ENCODE measurements around the gene GRIK2.
A peak's percentile ranks its signal among the peaks of the same experiment; 100 is the strongest.

The GRIK2 gene

GRCh38 chr6:101728956-101729355 is 335.4 kb downstream of the GRIK2 start:
- no peaks in the 10 kb centered on the region for H3K27me3 ChIP-seq (ENCODE audit: insufficient read depth, low read length)
- no peaks in the 10 kb centered on the region for H3K36me3 ChIP-seq (ENCODE audit: insufficient read depth, low read length)
- no peak overlapping the region for H2AFZ ChIP-seq (ENCODE audit: low read length, unreplicated experiment)
- no peak overlapping the region for H3K27ac ChIP-seq (ENCODE audit: low read depth, low read length)
- H3K4me3 ChIP-seq (ENCODE audit: low read depth, low read length): no peak overlapping the region
- no peaks in the 10 kb centered on the region for H3K79me2 ChIP-seq (ENCODE audit: control insufficient read depth, insufficient read depth, low read length, unreplicated experiment)
- peaks cover 17% of the 10 kb centered on the region for H3K4me1 ChIP-seq (ENCODE audit: control insufficient read depth, insufficient read depth, low read length, unreplicated experiment)

- Histone ChIP-seq H3K79me2 (ENCODE audit: control insufficient read depth, insufficient read depth, low read length, unreplicated experiment) (no peaks in the 10 kb centered on the region), H3K4me3 (ENCODE audit: low read depth, low read length) (peak overlapping the region; percentile 70), H2AFZ (ENCODE audit: low read length, unreplicated experiment) (peak overlapping the region; percentile 94), H3K27ac (ENCODE audit: low read depth, low read length) (peak overlapping the region; percentile 23), H3K27me3 (ENCODE audit: insufficient read depth, low read length) (no peaks in the 10 kb centered on the region), H3K4me1 (ENCODE audit: control insufficient read depth, insufficient read depth, low read length, unreplicated experiment) (peaks cover 17% of the 10 kb centered on the region), H3K36me3 (ENCODE audit: insufficient read depth, low read length) (no peaks in the 10 kb centered on the region)
Measured at GRCh38 chr6:101730954-101731353, 337.4 kb downstream of the GRIK2 start.

- Histone ChIP-seq H3K79me2 (ENCODE audit: control insufficient read depth, insufficient read depth, low read length, unreplicated experiment) (no peaks in the 10 kb centered on the region), H3K27me3 (ENCODE audit: insufficient read depth, low read length) (no peaks in the 10 kb centered on the region), H2AFZ (ENCODE audit: low read length, unreplicated experiment) (no peak overlapping the region), H3K4me1 (ENCODE audit: control insufficient read depth, insufficient read depth, low read length, unreplicated experiment) (peaks cover 17% of the 10 kb centered on the region), H3K36me3 (ENCODE audit: insufficient read depth, low read length) (no peaks in the 10 kb centered on the region), H3K4me3 (ENCODE audit: low read depth, low read length) (no peak overlapping the region), H3K27ac (ENCODE audit: low read depth, low read length) (no peak overlapping the region)
Measured at GRCh38 chr6:101733899-101734298, 340.4 kb downstream of the GRIK2 start.

GRCh38 chr6:101738481-101738880 is 345.0 kb downstream of the GRIK2 start:
- Histone ChIP-seq H3K79me2 (ENCODE audit: control insufficient read depth, insufficient read depth, low read length, unreplicated experiment) (no peaks in the 10 kb centered on the region), H3K27ac (ENCODE audit: low read depth, low read length) (no peak overlapping the region), H3K36me3 (ENCODE audit: insufficient read depth, low read length) (no peaks in the 10 kb centered on the region), H3K4me1 (ENCODE audit: control insufficient read depth, insufficient read depth, low read length, unreplicated experiment) (no peaks in the 10 kb centered on the region), H3K27me3 (ENCODE audit: insufficient read depth, low read length) (no peaks in the 10 kb centered on the region), H3K4me3 (ENCODE audit: low read depth, low read length) (no peak overlapping the region), H2AFZ (ENCODE audit: low read length, unreplicated experiment) (no peak overlapping the region)

GRCh38 chr6:101740631-101741030 is 347.1 kb downstream of the GRIK2 start:
- Histone ChIP-seq H3K27ac (ENCODE audit: low read depth, low read length) (no peak overlapping the region), H3K4me3 (ENCODE audit: low read depth, low read length) (no peak overlapping the region), H3K36me3 (ENCODE audit: insufficient read depth, low read length) (no peaks in the 10 kb centered on the region), H3K79me2 (ENCODE audit: control insufficient read depth, insufficient read depth, low read length, unreplicated experiment) (no peaks in the 10 kb centered on the region), H3K27me3 (ENCODE audit: insufficient read depth, low read length) (no peaks in the 10 kb centered on the region), H2AFZ (ENCODE audit: low read length, unreplicated experiment) (no peak overlapping the region), H3K4me1 (ENCODE audit: control insufficient read depth, insufficient read depth, low read length, unreplicated experiment) (no peaks in the 10 kb centered on the region)

- H3K4me1 ChIP-seq (ENCODE audit: control insufficient read depth, insufficient read depth, low read length, unreplicated experiment): no peaks in the 10 kb centered on the region
- H3K27me3 ChIP-seq (ENCODE audit: insufficient read depth, low read length): no peaks in the 10 kb centered on the region
- no peak overlapping the region for H2AFZ ChIP-seq (ENCODE audit: low read length, unreplicated experiment)
- no peak overlapping the region for H3K27ac ChIP-seq (ENCODE audit: low read depth, low read length)
- no peaks in the 10 kb centered on the region for H3K36me3 ChIP-seq (ENCODE audit: insufficient read depth, low read length)
- H3K4me3 ChIP-seq (ENCODE audit: low read depth, low read length): no peak overlapping the region
- H3K79me2 ChIP-seq (ENCODE audit: control insufficient read depth, insufficient read depth, low read length, unreplicated experiment): no peaks in the 10 kb centered on the region
Measured at GRCh38 chr6:101741474-101742171, 348.1 kb downstream of the GRIK2 start.

GRCh38 chr6:101747160-101747559 is 353.7 kb downstream of the GRIK2 start:
- H3K4me3 ChIP-seq (ENCODE audit: low read depth, low read length): no peak overlapping the region
- no peaks in the 10 kb centered on the region for H3K36me3 ChIP-seq (ENCODE audit: insufficient read depth, low read length)
- no peaks in the 10 kb centered on the region for H3K27me3 ChIP-seq (ENCODE audit: insufficient read depth, low read length)
- H3K79me2 ChIP-seq (ENCODE audit: control insufficient read depth, insufficient read depth, low read length, unreplicated experiment): no peaks in the 10 kb centered on the region
- no peak overlapping the region for H3K27ac ChIP-seq (ENCODE audit: low read depth, low read length)
- H2AFZ ChIP-seq (ENCODE audit: low read length, unreplicated experiment): no peak overlapping the region
- H3K4me1 ChIP-seq (ENCODE audit: control insufficient read depth, insufficient read depth, low read length, unreplicated experiment): no peaks in the 10 kb centered on the region

GRCh38 chr6:101747716-101748115 is 354.2 kb downstream of the GRIK2 start:
- Histone ChIP-seq H3K36me3 (ENCODE audit: insufficient read depth, low read length) (no peaks in the 10 kb centered on the region), H3K27ac (ENCODE audit: low read depth, low read length) (no peak overlapping the region), H3K4me1 (ENCODE audit: control insufficient read depth, insufficient read depth, low read length, unreplicated experiment) (no peaks in the 10 kb centered on the region), H3K79me2 (ENCODE audit: control insufficient read depth, insufficient read depth, low read length, unreplicated experiment) (no peaks in the 10 kb centered on the region), H3K4me3 (ENCODE audit: low read depth, low read length) (no peak overlapping the region), H2AFZ (ENCODE audit: low read length, unreplicated experiment) (no peak overlapping the region), H3K27me3 (ENCODE audit: insufficient read depth, low read length) (no peaks in the 10 kb centered on the region)

GRCh38 chr6:101755931-101756330 is 362.4 kb downstream of the GRIK2 start:
- no peaks in the 10 kb centered on the region for H3K79me2 ChIP-seq (ENCODE audit: control insufficient read depth, insufficient read depth, low read length, unreplicated experiment)
- H3K27me3 ChIP-seq (ENCODE audit: insufficient read depth, low read length): no peaks in the 10 kb centered on the region
- H2AFZ ChIP-seq (ENCODE audit: low read length, unreplicated experiment): no peak overlapping the region
- no peaks in the 10 kb centered on the region for H3K36me3 ChIP-seq (ENCODE audit: insufficient read depth, low read length)
- no peak overlapping the region for H3K4me3 ChIP-seq (ENCODE audit: low read depth, low read length)
- no peak overlapping the region for H3K27ac ChIP-seq (ENCODE audit: low read depth, low read length)
- H3K4me1 ChIP-seq (ENCODE audit: control insufficient read depth, insufficient read depth, low read length, unreplicated experiment): peaks cover 3% of the 10 kb centered on the region

GRCh38 chr6:101758368-101758767 is 364.9 kb downstream of the GRIK2 start:
- peaks cover 7% of the 10 kb centered on the region for H3K4me1 ChIP-seq (ENCODE audit: control insufficient read depth, insufficient read depth, low read length, unreplicated experiment)
- H3K79me2 ChIP-seq (ENCODE audit: control insufficient read depth, insufficient read depth, low read length, unreplicated experiment): no peaks in the 10 kb centered on the region
- H3K4me3 ChIP-seq (ENCODE audit: low read depth, low read length): no peak overlapping the region
- no peak overlapping the region for H2AFZ ChIP-seq (ENCODE audit: low read length, unreplicated experiment)
- H3K27ac ChIP-seq (ENCODE audit: low read depth, low read length): no peak overlapping the region
- no peaks in the 10 kb centered on the region for H3K27me3 ChIP-seq (ENCODE audit: insufficient read depth, low read length)
- H3K36me3 ChIP-seq (ENCODE audit: insufficient read depth, low read length): no peaks in the 10 kb centered on the region

- no peak overlapping the region for H3K4me3 ChIP-seq (ENCODE audit: low read depth, low read length)
- H3K4me1 ChIP-seq (ENCODE audit: control insufficient read depth, insufficient read depth, low read length, unreplicated experiment): peaks cover 7% of the 10 kb centered on the region
- H3K27ac ChIP-seq (ENCODE audit: low read depth, low read length): peak overlapping the region; percentile 56
- H3K27me3 ChIP-seq (ENCODE audit: insufficient read depth, low read length): no peaks in the 10 kb centered on the region
- no peaks in the 10 kb centered on the region for H3K36me3 ChIP-seq (ENCODE audit: insufficient read depth, low read length)
- no peaks in the 10 kb centered on the region for H3K79me2 ChIP-seq (ENCODE audit: control insufficient read depth, insufficient read depth, low read length, unreplicated experiment)
- H2AFZ ChIP-seq (ENCODE audit: low read length, unreplicated experiment): no peak overlapping the region
Measured at GRCh38 chr6:101760843-101761621, 367.5 kb downstream of the GRIK2 start.

Measured in ACC112 (cell line).